IMR-90 (cell line): ENCODE data around the gene PPP1R13B. TPM values are rescaled to one million over a fixed set of nuclear protein-coding genes. Genes with fewer than 3 reads are reported as not detected.

Source experiments
- ATAC-seq: fragments of 200-7000 bp; cut with Tn5 transposase; 2 replicates; pipeline ENCODE4 v1.9.1; 2020; ENCODE audit warnings: low read depth, mild to moderate bottlenecking, moderate library complexity
- BruUV-seq: library from RNA; stranded (reverse); fragments of 400-500 nt; replicated peaks from 2 replicates; lab custom pipeline; 2021; lab: Mats Ljungman, UMichigan
- CTCF ChIA-PET: fragments of 300-600 bp; formaldehyde crosslinking; extraction: SDS; loops from one replicate; lab custom pipeline; 2021; ENCODE audit warnings: antibody characterized with exemption; lab: Yijun Ruan, JAX
- POLR2A ChIA-PET: fragments of 300-600 bp; sonication (Branson Sonifier 250); formaldehyde crosslinking; loops from one replicate; lab custom pipeline; 2022; ENCODE audit warnings: antibody characterized with exemption; ENCODE audit not compliant: unreplicated experiment; lab: Charles Lee
- DNase-seq: peaks from one replicate; pipeline ENCODE4 v3.0.0; 2013
- H2AFZ ChIP-seq: replicated peaks from 2 replicates; pipeline ENCODE3; 2013; ENCODE audit warnings: low read length, mild to moderate bottlenecking; ENCODE audit not compliant: poor library complexity
- H2AK5ac ChIP-seq: 2 replicates; pipeline ENCODE4 v1.6.1; 2013; ENCODE audit warnings: low read depth, low read length, inconsistent platforms
- H2AK9ac ChIP-seq: replicated peaks from 2 replicates; pipeline ENCODE3; 2013; ENCODE audit warnings: mild to moderate bottlenecking, low read depth, low read length, moderate library complexity; ENCODE audit not compliant: poor library complexity
- H2BK120ac ChIP-seq: 2 replicates; pipeline ENCODE4 v1.6.1; 2013; ENCODE audit warnings: low read depth, low read length, inconsistent platforms
- H2BK15ac ChIP-seq: 3 replicates; pipeline ENCODE4 v1.6.1; 2013; ENCODE audit warnings: low read depth, low read length, inconsistent platforms
- H2BK20ac ChIP-seq: 2 replicates; pipeline ENCODE4 v1.6.1; 2013; ENCODE audit warnings: low read depth, mild to moderate bottlenecking, inconsistent platforms, low read length, moderate library complexity
- H2BK5ac ChIP-seq: 2 replicates; pipeline ENCODE4 v1.6.1; 2013; ENCODE audit warnings: mild to moderate bottlenecking, low read depth, low read length, inconsistent platforms; ENCODE audit not compliant: poor library complexity, severe bottlenecking
- H3K14ac ChIP-seq: replicated peaks from 2 replicates; pipeline ENCODE4 v1.6.1; 2013; ENCODE audit warnings: low read depth, low read length, inconsistent platforms
- H3K18ac ChIP-seq: 2 replicates; pipeline ENCODE4 v1.6.1; 2013; ENCODE audit warnings: low read depth, low read length, control low read depth
- H3K23ac ChIP-seq: 2 replicates; pipeline ENCODE4 v1.6.1; 2013; ENCODE audit warnings: low read depth, low read length, inconsistent platforms
- H3K27ac ChIP-seq: 2 replicates; pipeline ENCODE4 v1.5.1; 2013; ENCODE audit warnings: mild to moderate bottlenecking, control low read depth, low read length; ENCODE audit not compliant: insufficient read depth
- H3K27me3 ChIP-seq: 2 replicates; pipeline ENCODE4 v1.6.1; 2013; ENCODE audit warnings: low read length; ENCODE audit not compliant: control insufficient read depth, insufficient read depth
- H3K36me3 ChIP-seq: 2 replicates; pipeline ENCODE4 v1.6.1; 2013; ENCODE audit warnings: low read length, mixed read lengths; ENCODE audit not compliant: control insufficient read depth, insufficient read depth
- H3K4ac ChIP-seq: 2 replicates; pipeline ENCODE4 v1.6.1; 2013; ENCODE audit warnings: low read depth, low read length, inconsistent platforms
- H3K4me1 ChIP-seq: 2 replicates; pipeline ENCODE4 v1.6.1; 2013; ENCODE audit warnings: low read length, mixed read lengths; ENCODE audit not compliant: control insufficient read depth, insufficient read depth
- H3K4me2 ChIP-seq: 2 replicates; pipeline ENCODE4 v1.6.1; 2013; ENCODE audit warnings: low read depth, mild to moderate bottlenecking, control low read depth, low read length, moderate library complexity
- H3K4me3 ChIP-seq: 2 replicates; pipeline ENCODE4 v1.5.1; 2013; ENCODE audit warnings: low read depth, mild to moderate bottlenecking, control low read depth, low read length, moderate library complexity; ENCODE audit not compliant: insufficient read depth
- H3K56ac ChIP-seq: 2 replicates; pipeline ENCODE4 v1.6.1; 2013; ENCODE audit warnings: low read length, inconsistent platforms; ENCODE audit not compliant: insufficient read depth; ENCODE audit errors: extremely low read depth
- H3K79me1 ChIP-seq, 2 experiments: 2 replicates each; pipeline ENCODE4 v1.6.1; 2013; ENCODE audit warnings: low read length in 2 of 2, inconsistent platforms in 1 of 2, low read depth in 1 of 2
- H3K9ac ChIP-seq: 2 replicates; pipeline ENCODE4 v1.6.1; 2013; ENCODE audit warnings: low read depth, low read length, control low read depth
- H3K9me1 ChIP-seq: 2 replicates; pipeline ENCODE4 v1.6.1; 2013; ENCODE audit warnings: low read length, inconsistent platforms; ENCODE audit not compliant: insufficient read depth
- H3K9me3 ChIP-seq: 2 replicates; pipeline ENCODE4 v1.6.1; 2013; ENCODE audit warnings: low read length; ENCODE audit not compliant: control insufficient read depth, insufficient read depth
- H4K20me1 ChIP-seq: 2 replicates; pipeline ENCODE4 v1.6.1; 2013; ENCODE audit warnings: low read length, inconsistent platforms; ENCODE audit not compliant: insufficient read depth
- H4K5ac ChIP-seq: 2 replicates; pipeline ENCODE4 v1.6.1; 2013; ENCODE audit warnings: mild to moderate bottlenecking, low read depth, low read length, control low read depth
- H4K8ac ChIP-seq, 2 experiments: 2 replicates each; pipeline ENCODE4 v1.6.1; 2013; ENCODE audit warnings: low read depth in 2 of 2, low read length in 2 of 2, control low read depth in 1 of 2, inconsistent platforms in 1 of 2
- H4K91ac ChIP-seq: 2 replicates; pipeline ENCODE4 v1.6.1; 2013; ENCODE audit warnings: low read depth, low read length, inconsistent platforms; ENCODE audit not compliant: insufficient read depth
- BHLHE40 ChIP-seq: fragments of 150-350 bp; IDR thresholded peaks from 2 replicates; pipeline ENCODE4 v1.6.1; 2016; ENCODE audit warnings: mild to moderate bottlenecking, low read depth, low read length
- CEBPB ChIP-seq: IDR thresholded peaks from 2 replicates; pipeline ENCODE4 v1.6.1; 2012; ENCODE audit warnings: low read depth, low read length, improper control_type of control experiment
- ELK1 ChIP-seq: fragments of 150-350 bp; IDR thresholded peaks from 2 replicates; pipeline ENCODE4 v1.6.1; 2016; ENCODE audit warnings: low read depth, mild to moderate bottlenecking, low read length, moderate library complexity, borderline replicate concordance
- FOS ChIP-seq: fragments of 150-350 bp; IDR thresholded peaks from 2 replicates; pipeline ENCODE4 v1.6.1; 2016; ENCODE audit warnings: low read depth, low read length
- MAFK ChIP-seq: IDR thresholded peaks from 2 replicates; pipeline ENCODE4 v1.6.1; 2012; ENCODE audit warnings: low read depth, low read length, improper control_type of control experiment
- MAZ ChIP-seq: IDR thresholded peaks from 2 replicates; pipeline ENCODE4 v1.6.1; 2012; ENCODE audit warnings: low read depth, mild to moderate bottlenecking, low read length, improper control_type of control experiment, moderate library complexity, borderline replicate concordance
- MXI1 ChIP-seq: IDR thresholded peaks from 2 replicates; pipeline ENCODE4 v1.6.1; 2012; ENCODE audit warnings: low read depth, mild to moderate bottlenecking, low read length, moderate library complexity, borderline replicate concordance
- RAD21 ChIP-seq: IDR thresholded peaks from 2 replicates; pipeline ENCODE4 v1.6.1; 2012; ENCODE audit warnings: low read length, improper control_type of control experiment
- RCOR1 ChIP-seq: IDR thresholded peaks from 2 replicates; pipeline ENCODE4 v1.6.1; 2012; ENCODE audit warnings: mild to moderate bottlenecking, low read length, improper control_type of control experiment; ENCODE audit not compliant: insufficient replicate concordance
- SMC3 ChIP-seq: fragments of 150-350 bp; IDR thresholded peaks from 2 replicates; pipeline ENCODE4 v1.6.1; 2016; ENCODE audit warnings: low read depth, mild to moderate bottlenecking, antibody characterized with exemption, low read length, moderate library complexity
- USF2 ChIP-seq: fragments of 150-350 bp; IDR thresholded peaks from 2 replicates; pipeline ENCODE4 v1.6.1; 2017; ENCODE audit warnings: mild to moderate bottlenecking, antibody characterized with exemption, low read length, low read depth
- WGBS, 2 experiments: methylation state at CpG; one replicate each; pipeline versions ENCODE4 v1.1.5 to v1.1.7; 2013; ENCODE audit warnings: missing lambda C conversion rate in 2 of 2; ENCODE audit not compliant: insufficient read length in 1 of 2; ENCODE audit errors: extremely low coverage in 2 of 2; 5-methylcytosine and 5-hydroxymethylcytosine counted together
- dilution Hi-C: fragments of 300-500 bp; cut with HindIII; formaldehyde crosslinking; loops from one replicate; pipeline ENCODE4 v1.14.3; 2018; ENCODE audit warnings: low sequenced_read_pairs; ENCODE audit not compliant: unreplicated experiment
- in situ Hi-C: fragments of 300-500 bp; cut with MboI; formaldehyde crosslinking; loops from 3 replicates; pipeline ENCODE4 v1.14.3; 2019; ENCODE audit warnings: low sequenced_read_pairs, inconsistent platforms, mixed read lengths
- intact Hi-C: fragments of 100-400 bp; cut with micrococcal nuclease; formaldehyde crosslinking; loops from 2 replicates; pipeline ENCODE4 v1.10.0; 2022
- polyA plus RNA-seq, 3 experiments: library from polyadenylated mRNA; depleted of rRNA; stranded (reverse); fragments of >200 nt; gene quantifications; 2 replicates each; pipeline ENCODE4 v1.2.3, GENCODE V29; 2012; ENCODE audit warnings: low replicate concordance in 1 of 3
- total RNA-seq: library from RNA; depleted of rRNA; stranded (reverse); fragments of >200 nt; gene quantifications from 2 replicates; pipeline ENCODE4 v1.2.3, GENCODE V29; 2012

PPP1R13B gene
- total and polyA plus RNA-seq, 2 of the 4 experiments (the other 2 are of a cell fraction): 1.6 to 2.8 TPM

- TF ChIP-seq FOS: no peak
Observed at GRCh38 chr14:103698380-103699260, 148.8 kb downstream of the PPP1R13B start (continued).

- 95% methylated on average over 3 of the region's 14 CpGs; no CpG with 5 or more reads in 1 of the 2 experiments for WGBS, 2 experiments
- Histone ChIP-seq H2BK120ac (no peak overlapping the region), H3K4ac (peak overlapping the region; percentile 43; the same call in 1 of the 2 replicates), H3K9me1 (peaks cover 3% of the 10 kb centered on the region; the same call in 1 of the 2 replicates), H4K8ac (no peak overlapping the region), H2AFZ (no peak overlapping the region), H3K27ac (no peak overlapping the region), H4K5ac (no peak overlapping the region), H3K4me3 (no peak overlapping the region), H3K9ac (no peak overlapping the region), H2BK15ac (no peak overlapping the region), H3K56ac (no peak overlapping the region), H3K14ac (peak overlapping the region; percentile 48; the same call in 1 of the 2 replicates), H3K18ac (no peak overlapping the region), H2AK9ac (peak overlapping the region; percentile 23), H3K4me1 (peaks cover 15% of the 10 kb centered on the region), H4K20me1 (peaks cover 54% of the 10 kb centered on the region), H2BK5ac (peak overlapping the region; percentile 4), H2AK5ac (no peak overlapping the region), H4K91ac (no peak overlapping the region), H2BK20ac (no peak overlapping the region), H3K4me2 (no peak overlapping the region), H3K23ac (peak overlapping the region; percentile 79; the same call in 1 of the 2 replicates), H3K79me1 (peaks cover 23 to 80% of the 10 kb centered on the region in 2 experiments), H3K27me3 (no peaks in the 10 kb centered on the region), H3K9me3 (no peaks in the 10 kb centered on the region), H3K36me3 (peaks cover 58% of the 10 kb centered on the region)
- no peak for TF ChIP-seq ELK1
- TF ChIP-seq SMC3: no peak
- no peak for TF ChIP-seq CEBPB
- TF ChIP-seq RCOR1: no peak
- TF ChIP-seq MXI1: no peak
- no peak for TF ChIP-seq RAD21
- no peak for TF ChIP-seq MAFK
- TF ChIP-seq BHLHE40: no peak
- TF ChIP-seq USF2: no peak
- no peak for TF ChIP-seq MAZ
- ATAC-seq (no peak), DNase-seq (no peak)
- dilution Hi-C loops: no loop called here
- in situ Hi-C loops: no loop called here
- ChIA-PET CTCF (no interaction called here), POLR2A (no interaction called here)
- intact Hi-C loops: no loop called here
- no TSS peak for BruUV-seq
Observed at GRCh38 chr14:103697603-103698379, 149.6 kb downstream of the PPP1R13B start.
